ENCODE results near the gene KRTAP5-7. TPM values are rescaled to one million over a fixed set of nuclear protein-coding genes. Genes with fewer than 3 reads are reported as not detected.
A peak's percentile ranks its signal among the peaks of the same experiment; 100 is the strongest.
"Not testable (repeated sequence)": the region's sequence is repeated elsewhere in the genome, so short reads cannot be mapped to it uniquely, and the experiment has no call there.

KRTAP5-7 gene
- total RNA-seq, result not detected
- polyA plus RNA-seq (2013, experiment 1 of 2), result not detected
- not detected for polyA plus RNA-seq (2013, experiment 2 of 2)
- long read RNA-seq, experiment 1, result 0 reads
- long read RNA-seq, experiment 2, result 0 reads
- long read RNA-seq, experiment 3, result 0 reads
- long read RNA-seq, experiment 4, result 0 reads

- H3K27me3 ChIP-seq (ENCODE audit: control insufficient read depth, insufficient read depth, low read length, poor library complexity, severe bottlenecking); H3K27me3 Mint-ChIP-seq (ENCODE audit: insufficient read depth); H3K4me3 Mint-ChIP-seq; H3K9me3 ChIP-seq (ENCODE audit: control insufficient read depth, low read length); H3K4me1 ChIP-seq (ENCODE audit: control insufficient read depth, insufficient read depth, low read length); H3K36me3 Mint-ChIP-seq (ENCODE audit: low read depth); H3K27ac ChIP-seq (ENCODE audit: low read depth, low read length); H3K9me3 Mint-ChIP-seq; H3K36me3 ChIP-seq (ENCODE audit: control insufficient read depth, insufficient read depth, low read length); H3K9ac ChIP-seq (ENCODE audit: extremely low read depth, low read length, poor library complexity, severe bottlenecking); H3K4me3 ChIP-seq (ENCODE audit: low read length): not testable (repeated sequence)
- 84 to 94% methylated on average over 2 to 10 of the region's 10 CpGs for WGBS, 2 experiments (ENCODE audit: insufficient coverage in 1 of 2, insufficient read length in 1 of 2)
- H3K27ac Mint-ChIP-seq, result peak within 1 kb of the TSS; percentile 38
- peaks cover 10% of the 10 kb centered on the region for H3K4me1 Mint-ChIP-seq
- DNase-seq, result peak; percentile 14
Observed at GRCh38 chr11:71526796-71527575, at the start of gene KRTAP5-7. KRTAP5-7 (plus strand) TSS chr11:71527267; CDS start chr11:71527301, 34 bp downstream.

GRCh38 chr11:71477641-71478527, 49.2 kb upstream of the KRTAP5-7 start:
- Mint-ChIP-seq H3K27ac (no peak overlapping the region), H3K36me3 (ENCODE audit: low read depth) (peaks cover 74% of the 10 kb centered on the region)
- TF ChIP-seq CTCF (conservative IDR thresholded peaks at IDR 0.05), result no peak

GRCh38 chr11:71478528-71478840, 48.6 kb upstream of the KRTAP5-7 start:
- Histone ChIP-seq H3K27ac (ENCODE audit: low read depth, low read length) (no peak overlapping the region), H3K36me3 (ENCODE audit: control insufficient read depth, insufficient read depth, low read length) (peaks cover 46% of the 10 kb centered on the region), H3K4me1 (ENCODE audit: control insufficient read depth, insufficient read depth, low read length) (no peaks in the 10 kb centered on the region), H3K9me3 (ENCODE audit: control insufficient read depth, low read length) (no peaks in the 10 kb centered on the region), H3K4me3 (ENCODE audit: low read length) (no peak overlapping the region), H3K9ac (ENCODE audit: extremely low read depth, low read length, poor library complexity, severe bottlenecking) (no peak overlapping the region), H3K27me3 (ENCODE audit: control insufficient read depth, insufficient read depth, low read length, poor library complexity, severe bottlenecking) (no peaks in the 10 kb centered on the region)
- peaks cover 75% of the 10 kb centered on the region for H3K36me3 Mint-ChIP-seq (ENCODE audit: low read depth)
- WGBS, 2 experiments (ENCODE audit: insufficient coverage in 1 of 2, insufficient read length in 1 of 2), result 95 to 99% methylated on average over 8 to 11 of the region's 11 CpGs
- H3K27me3 Mint-ChIP-seq (ENCODE audit: insufficient read depth), result no peaks in the 10 kb centered on the region
- H3K4me3 Mint-ChIP-seq, result no peak overlapping the region
- H3K9me3 Mint-ChIP-seq, result no peaks in the 10 kb centered on the region
- no peak overlapping the region for H3K27ac Mint-ChIP-seq
- DNase-seq, result no peak
- peaks cover 10% of the 10 kb centered on the region for H3K4me1 Mint-ChIP-seq
- no peak for TF ChIP-seq CTCF (conservative IDR thresholded peaks at IDR 0.05)

More at GRCh38 chr11:71477641-71478527, 49.2 kb upstream of the KRTAP5-7 start:
- Histone ChIP-seq H3K4me3 (ENCODE audit: low read length) (no peak overlapping the region), H3K36me3 (ENCODE audit: control insufficient read depth, insufficient read depth, low read length) (peaks cover 46% of the 10 kb centered on the region), H3K27ac (ENCODE audit: low read depth, low read length) (no peak overlapping the region), H3K9ac (ENCODE audit: extremely low read depth, low read length, poor library complexity, severe bottlenecking) (no peak overlapping the region), H3K27me3 (ENCODE audit: control insufficient read depth, insufficient read depth, low read length, poor library complexity, severe bottlenecking) (no peaks in the 10 kb centered on the region), H3K9me3 (ENCODE audit: control insufficient read depth, low read length) (no peaks in the 10 kb centered on the region), H3K4me1 (ENCODE audit: control insufficient read depth, insufficient read depth, low read length) (no peaks in the 10 kb centered on the region)
- DNase-seq, result peak; percentile 87
- peaks cover 10% of the 10 kb centered on the region for H3K4me1 Mint-ChIP-seq
- no peaks in the 10 kb centered on the region for H3K27me3 Mint-ChIP-seq (ENCODE audit: insufficient read depth)
- H3K4me3 Mint-ChIP-seq, result no peak overlapping the region
- no peaks in the 10 kb centered on the region for H3K9me3 Mint-ChIP-seq
- 84 to 90% methylated on average over 17 to 25 of the region's 25 CpGs for WGBS, 2 experiments (ENCODE audit: insufficient coverage in 1 of 2, insufficient read length in 1 of 2)
